GM12878 (cell line): ENCODE results near the gene GPR17. TPM values are rescaled to one million over a fixed set of nuclear protein-coding genes. Genes with fewer than 3 reads are reported as not detected.

Experiments
- ATAC-seq: fragments of 200-7000 bp; cut with Tn5 transposase; 3 replicates; pipeline ENCODE4 v1.9.1; 2020; ENCODE audit warnings: mild to moderate bottlenecking, moderate library complexity
- BruUV-seq: library from RNA; stranded (reverse); fragments of 400-500 nt; replicated peaks from 2 replicates; lab custom pipeline; 2021; lab: Mats Ljungman, UMichigan
- CTCF ChIA-PET: fragments of 300-600 bp; sonication (Branson Sonifier 250); formaldehyde crosslinking; extraction: SDS; loops from one replicate; lab custom pipeline; 2021; ENCODE audit warnings: inconsistent platforms; lab: Yijun Ruan, JAX
- POLR2A ChIA-PET: fragments of 350-600 bp; formaldehyde crosslinking; extraction: SDS; loops from one replicate; lab custom pipeline; 2021; ENCODE audit warnings: inconsistent platforms; lab: Charles Lee
- RAD21 ChIA-PET: fragments of 300-600 bp; sonication (Branson Sonifier 250); formaldehyde crosslinking; loops from one replicate; lab custom pipeline; 2023; ENCODE audit warnings: antibody characterized with exemption; ENCODE audit not compliant: unreplicated experiment; lab: Charles Lee
- SMC1A ChIA-PET: fragments of 300-600 bp; sonication (Branson Sonifier 250); formaldehyde crosslinking; loops from one replicate; lab custom pipeline; 2023; ENCODE audit not compliant: unreplicated experiment, uncharacterized antibody; lab: Charles Lee
- DNase-seq: peaks from one replicate; pipeline ENCODE4 v3.0.0-alpha.2; 2011; ENCODE audit warnings: low read depth, low spot score
- FAIRE-seq: peaks from 3 replicates; lab custom pipeline; 2011; peaks lifted over from hg19 to GRCh38; lab: Jason Lieb, UNC
- H2AFZ ChIP-seq: 2 replicates; pipeline ENCODE4 v1.6.0; 2011; ENCODE audit warnings: low read depth, low read length, control low read depth; ENCODE audit not compliant: control insufficient read depth
- H3K27ac ChIP-seq: 2 replicates; pipeline ENCODE4 v1.5.1; 2011; ENCODE audit warnings: control low read depth; ENCODE audit not compliant: control insufficient read depth, insufficient read depth
- H3K27me3 ChIP-seq, 2 experiments: replicated peaks in 1 of 2; 2 replicates each; pipeline versions ENCODE4 v1.6.0 to v1.6.1; 2011; ENCODE audit warnings: low read length in 1 of 2; ENCODE audit not compliant: control insufficient read depth in 2 of 2, insufficient read depth in 2 of 2
- H3K36me3 ChIP-seq, 2 experiments: 2 replicates each; pipeline ENCODE4 v1.5.1; 2011; ENCODE audit warnings: low read length in 1 of 2; ENCODE audit not compliant: control insufficient read depth in 2 of 2, insufficient read depth in 2 of 2
- H3K4me1 ChIP-seq: 2 replicates; pipeline ENCODE4 v1.6.1; 2011; ENCODE audit warnings: mild to moderate bottlenecking, low read length, moderate library complexity, mixed read lengths; ENCODE audit not compliant: control insufficient read depth, insufficient read depth
- H3K4me2 ChIP-seq: 2 replicates; pipeline ENCODE4 v1.6.0; 2011; ENCODE audit warnings: control low read depth; ENCODE audit not compliant: control insufficient read depth, insufficient read depth
- H3K4me3 ChIP-seq: fragments of 200-600 bp; sonication (generic); 2 replicates; pipeline ENCODE4 v1.5.1; 2016
- H3K79me2 ChIP-seq: 2 replicates; pipeline ENCODE4 v1.6.0; 2011; ENCODE audit warnings: low read length; ENCODE audit not compliant: control insufficient read depth, insufficient read depth
- H3K9ac ChIP-seq: 2 replicates; pipeline ENCODE4 v1.8.0; 2011; ENCODE audit warnings: low read length, control low read depth, mixed read lengths; ENCODE audit not compliant: control insufficient read depth, insufficient read depth
- H3K9me3 ChIP-seq: replicated peaks from 3 replicates; pipeline ENCODE4 v1.5.1; 2011; ENCODE audit warnings: mild to moderate bottlenecking, low read length; ENCODE audit not compliant: control insufficient read depth, insufficient read depth
- H4K20me1 ChIP-seq: 2 replicates; pipeline ENCODE4 v1.6.0; 2011; ENCODE audit not compliant: control insufficient read depth, insufficient read depth
- ATF7 ChIP-seq: fragments of 450-650 bp; IDR thresholded peaks from 2 replicates; pipeline ENCODE4 v1.6.1; 2016; ENCODE audit warnings: low read depth, mild to moderate bottlenecking
- FOS ChIP-seq: IDR thresholded peaks from 3 replicates; pipeline ENCODE4 v1.6.1; 2011; ENCODE audit warnings: borderline replicate concordance; ENCODE audit not compliant: insufficient read length; ENCODE audit errors: extremely low read depth
- FOXM1 ChIP-seq: IDR thresholded peaks from 2 replicates; pipeline ENCODE4 v1.6.1; 2012; ENCODE audit warnings: low read depth, mild to moderate bottlenecking, inconsistent platforms, low read length, moderate library complexity
- GABPA ChIP-seq: IDR thresholded peaks from 2 replicates; pipeline ENCODE4 v1.6.1; 2014; ENCODE audit warnings: antibody characterized with exemption, low read depth, mild to moderate bottlenecking, inconsistent platforms
- HDGF ChIP-seq: fragments of 450-650 bp; IDR thresholded peaks from 2 replicates; pipeline ENCODE4 v1.6.1; 2016; ENCODE audit warnings: antibody characterized with exemption
- NBN ChIP-seq: fragments of 450-650 bp; IDR thresholded peaks from 2 replicates; pipeline ENCODE4 v1.6.1; 2016
- PML ChIP-seq: IDR thresholded peaks from 2 replicates; pipeline ENCODE4 v1.6.1; 2012; ENCODE audit warnings: low read length, inconsistent platforms
- POLR2AphosphoS5 ChIP-seq: IDR thresholded peaks from 2 replicates; pipeline ENCODE4 v1.6.1; 2011; ENCODE audit warnings: mild to moderate bottlenecking, low read length, inconsistent platforms
- REST ChIP-seq: IDR thresholded peaks from 2 replicates; pipeline ENCODE4 v1.6.1; 2012; ENCODE audit warnings: mild to moderate bottlenecking, low read depth, low read length
- RFX5 ChIP-seq: IDR thresholded peaks from 2 replicates; pipeline ENCODE4 v1.6.1; 2011; ENCODE audit warnings: low read depth, low read length, improper control_type of control experiment
- SIX5 ChIP-seq: IDR thresholded peaks from 2 replicates; pipeline ENCODE4 v1.6.1; 2011; ENCODE audit warnings: mild to moderate bottlenecking, low read depth, low read length, moderate library complexity; ENCODE audit not compliant: severe bottlenecking
- SMAD1 ChIP-seq: fragments of 450-650 bp; IDR thresholded peaks from 2 replicates; pipeline ENCODE4 v1.6.1; 2018; ENCODE audit warnings: mild to moderate bottlenecking, low read depth; ENCODE audit not compliant: partially characterized antibody
- SMARCA5 ChIP-seq: fragments of 450-650 bp; IDR thresholded peaks from 2 replicates; pipeline ENCODE4 v1.6.1; 2017; ENCODE audit warnings: mild to moderate bottlenecking
- WGBS: methylation state at CpG from one replicate; pipeline ENCODE4 v1.1.6; 2016; ENCODE audit warnings: low lambda C conversion rate; ENCODE audit not compliant: insufficient replicate concordance, insufficient coverage; ENCODE audit errors: missing lambda C conversion rate; 5-methylcytosine and 5-hydroxymethylcytosine counted together
- in situ Hi-C: fragments of 300-500 bp; cut with MboI; formaldehyde crosslinking; loops from 9 replicates; pipeline ENCODE4 v1.14.3; 2018; ENCODE audit warnings: mixed read lengths
- intact Hi-C: fragments of 100-400 bp; cut with micrococcal nuclease; formaldehyde crosslinking; loops from one replicate; pipeline ENCODE4 v1.14.2; 2022; ENCODE audit not compliant: unreplicated experiment
- polyA plus RNA-seq, 11 experiments: library from polyadenylated mRNA; depleted of rRNA in 4 of 11; unstranded in 6 of 11; stranded (reverse) in 5 of 11; fragments of >200 nt; fragmentation: Nextera tagmentation in 4 of 11; fragmentation: Illumina TruSeq in 1 of 11; extraction: Ambion mirVana in 4 of 11; extraction: Trizol in 1 of 11; gene quantifications; 1 replicate in 1 of 11; 2 replicates in 10 of 11; pipeline versions ENCODE4 v1.2.1 to v1.2.3, GENCODE V29; 2011 to 2016; ENCODE audit warnings: inconsistent platforms in 2 of 11, missing spikeins in 2 of 11, low read depth in 1 of 11
- total RNA-seq, 4 experiments: library from RNA; depleted of rRNA in 3 of 4; stranded (reverse); fragments of >200 nt in 3 of 4; fragmentation: Illumina TruSeq in 1 of 4; extraction: Trizol in 1 of 4; gene quantifications; 2 replicates each; pipeline versions ENCODE4 v1.2.1 to v1.2.3, GENCODE V29; 2013 to 2021
- TF ChIP-seq, protein P1 (sequence below): IDR thresholded peaks from 2 replicates; pipeline ENCODE4 v1.6.1; 2012; ENCODE audit warnings: low read depth, low read length, improper control_type of control experiment

Gene GPR17
- total and polyA plus RNA-seq, 10 of the 15 experiments (the other 5 are each of a cell fraction or from before 2014, with no cell fraction given) = not detected

- BruUV-seq = no TSS peak
- no peaks in the 10 kb centered on the region for H3K79me2 ChIP-seq
- no peak overlapping the region for H3K9ac ChIP-seq
- FAIRE-seq = no peak
- no peak overlapping the region for H2AFZ ChIP-seq
- H3K9me3 ChIP-seq = no peaks in the 10 kb centered on the region
- ChIA-PET POLR2A (no interaction called here), SMC1A (no interaction called here), RAD21 (no interaction called here), CTCF (no interaction called here)
- no peak overlapping the region for H3K4me2 ChIP-seq
- in situ Hi-C loops (no loop called here), intact Hi-C loops (no loop called here)
- no peaks in the 10 kb centered on the region for H4K20me1 ChIP-seq
- WGBS = 35% methylated on average over 20 of the region's 20 CpGs
- peaks cover 9 to 17% of the 10 kb centered on the region in 2 experiments for H3K27me3 ChIP-seq
- no peaks in the 10 kb centered on the region for H3K36me3 ChIP-seq
- H3K4me1 ChIP-seq = no peaks in the 10 kb centered on the region
- no peak; the same call in 2 of the 3 replicates for ATAC-seq
- DNase-seq = no peak
- no peak overlapping the region for H3K27ac ChIP-seq
- H3K4me3 ChIP-seq = no peak overlapping the region
- TF ChIP-seq, protein P1, sequence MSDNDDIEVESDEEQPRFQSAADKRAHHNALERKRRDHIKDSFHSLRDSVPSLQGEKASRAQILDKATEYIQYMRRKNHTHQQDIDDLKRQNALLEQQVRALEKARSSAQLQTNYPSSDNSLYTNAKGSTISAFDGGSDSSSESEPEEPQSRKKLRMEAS = no peak
- TF ChIP-seq REST (no peak), RFX5 (no peak), GABPA (no peak), POLR2AphosphoS5 (no peak), SMARCA5 (no peak), ATF7 (no peak), PML (no peak), FOS (no peak), SIX5 (no peak), HDGF (no peak), FOXM1 (no peak), SMAD1 (no peak), NBN (no peak)
These were observed 26.6 kb downstream of the GPR17 start for GRCh38 chr2:127672341-127673224.
